Esophagus muscularis mucosa (tissue), 4 donors: ENCODE results near the gene SMCO4. TPM values are rescaled to one million over a fixed set of nuclear protein-coding genes. Genes with fewer than 3 reads are reported as not detected.

ENCODE experiments used
- DNase-seq: peaks from one replicate; pipeline ENCODE4 v3.0.0-alpha.2; 2017; ENCODE audit errors: extremely low spot score
- H3K27ac ChIP-seq, 4 donors: fragments of 200-600 bp; sonication (generic); replicated peaks in 1 of 4; 1 replicate in 3 of 4; 2 replicates in 1 of 4; pipeline ENCODE4 v1.5.1; 2016 to 2019; ENCODE audit warnings: mild to moderate bottlenecking in 1 of 4
- H3K27me3 ChIP-seq, 4 donors: fragments of 200-600 bp; sonication (generic); one replicate each; pipeline versions ENCODE4 v1.5.1 to v1.6.0; 2016 to 2019
- H3K36me3 ChIP-seq, 4 donors: fragments of 200-600 bp; sonication (generic); one replicate each; pipeline ENCODE4 v1.5.1; 2016 to 2019
- H3K4me1 ChIP-seq, 4 donors: fragments of 200-600 bp; sonication (generic); one replicate each; pipeline ENCODE4 v1.5.1; 2016 to 2019
- H3K4me3 ChIP-seq, 4 donors: fragments of 200-600 bp; sonication (generic); 1 replicate in 2 of 4; 2 replicates in 2 of 4; pipeline ENCODE4 v1.5.1; 2016 to 2019; ENCODE audit warnings: mild to moderate bottlenecking in 4 of 4, moderate library complexity in 1 of 4
- H3K9me3 ChIP-seq, 4 donors: fragments of 200-600 bp; sonication (generic); 1 replicate in 3 of 4; 2 replicates in 1 of 4; pipeline ENCODE4 v1.5.1; 2016 to 2019
- EP300 ChIP-seq: sonication (generic); formaldehyde crosslinking; IDR thresholded peaks from one replicate; pipeline ENCODE4 v1.6.1; 2017; ENCODE audit warnings: antibody characterized with exemption
- POLR2A ChIP-seq: fragments of 450-650 bp; IDR thresholded peaks from one replicate; pipeline ENCODE4 v1.6.1; 2017; ENCODE audit warnings: antibody characterized with exemption, moderate library complexity, mild to moderate bottlenecking, low read depth
- POLR2AphosphoS5 ChIP-seq, 2 donors: sonication (generic); formaldehyde crosslinking; IDR thresholded peaks; one replicate each; pipeline ENCODE4 v1.6.1; 2017; ENCODE audit warnings: antibody characterized with exemption in 2 of 2
- WGBS: methylation state at CpG from one replicate; pipeline ENCODE4 v1.1.5; 2018; 5-methylcytosine and 5-hydroxymethylcytosine counted together
- intact Hi-C: fragments of 100-400 bp; cut with DNase I; formaldehyde crosslinking; loops from one replicate; pipeline ENCODE4 v1.15.1; 2023
- total RNA-seq, 4 donors: library from RNA; depleted of rRNA; stranded (reverse); fragments of >200 nt; gene quantifications; one replicate each; pipeline versions ENCODE4 v1.1.0 to v1.2.1, GENCODE V29; 2016
- TF ChIP-seq, protein P1 (sequence below), 3 experiments: fragments of 200-600 bp in 2 of 3; fragments of 450-650 bp in 1 of 3; sonication (generic) in 2 of 3; IDR thresholded peaks; one replicate each; pipeline ENCODE4 v1.5.1; 2017 to 2019; ENCODE audit warnings: antibody characterized with exemption in 3 of 3, mild to moderate bottlenecking in 2 of 3, moderate library complexity in 1 of 3

SMCO4 gene
- total RNA-seq, 4 donors from 2014 or later, result 6.2 to 18.6 (median 10.3) TPM

- H3K27me3 ChIP-seq, result no peaks in the 10 kb centered on the region
- H3K27ac ChIP-seq, result no peak overlapping the region
- intact Hi-C loops, result no loop called here
- H3K36me3 ChIP-seq, result no peaks in the 10 kb centered on the region
- no peak for TF ChIP-seq POLR2AphosphoS5 (IDR thresholded peaks at IDR 0.05)
- TF ChIP-seq POLR2A, result no peak
- no peak for TF ChIP-seq EP300
- TF ChIP-seq, protein P1, sequence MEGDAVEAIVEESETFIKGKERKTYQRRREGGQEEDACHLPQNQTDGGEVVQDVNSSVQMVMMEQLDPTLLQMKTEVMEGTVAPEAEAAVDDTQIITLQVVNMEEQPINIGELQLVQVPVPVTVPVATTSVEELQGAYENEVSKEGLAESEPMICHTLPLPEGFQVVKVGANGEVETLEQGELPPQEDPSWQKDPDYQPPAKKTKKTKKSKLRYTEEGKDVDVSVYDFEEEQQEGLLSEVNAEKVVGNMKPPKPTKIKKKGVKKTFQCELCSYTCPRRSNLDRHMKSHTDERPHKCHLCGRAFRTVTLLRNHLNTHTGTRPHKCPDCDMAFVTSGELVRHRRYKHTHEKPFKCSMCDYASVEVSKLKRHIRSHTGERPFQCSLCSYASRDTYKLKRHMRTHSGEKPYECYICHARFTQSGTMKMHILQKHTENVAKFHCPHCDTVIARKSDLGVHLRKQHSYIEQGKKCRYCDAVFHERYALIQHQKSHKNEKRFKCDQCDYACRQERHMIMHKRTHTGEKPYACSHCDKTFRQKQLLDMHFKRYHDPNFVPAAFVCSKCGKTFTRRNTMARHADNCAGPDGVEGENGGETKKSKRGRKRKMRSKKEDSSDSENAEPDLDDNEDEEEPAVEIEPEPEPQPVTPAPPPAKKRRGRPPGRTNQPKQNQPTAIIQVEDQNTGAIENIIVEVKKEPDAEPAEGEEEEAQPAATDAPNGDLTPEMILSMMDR (IDR thresholded peaks at IDR 0.05), result no peak
- DNase-seq, result no peak
- peaks cover 12 to 15% (median 14%) of the 10 kb centered on the region in 4 donors for H3K4me1 ChIP-seq
- H3K4me3 ChIP-seq, result no peak overlapping the region
- H3K9me3 ChIP-seq, result no peaks in the 10 kb centered on the region
- 87% methylated on average over 3 of the region's 3 CpGs for WGBS
These were observed 21.7 kb upstream of the SMCO4 start for GRCh38 chr11:93564895-93565294.

DNA sequence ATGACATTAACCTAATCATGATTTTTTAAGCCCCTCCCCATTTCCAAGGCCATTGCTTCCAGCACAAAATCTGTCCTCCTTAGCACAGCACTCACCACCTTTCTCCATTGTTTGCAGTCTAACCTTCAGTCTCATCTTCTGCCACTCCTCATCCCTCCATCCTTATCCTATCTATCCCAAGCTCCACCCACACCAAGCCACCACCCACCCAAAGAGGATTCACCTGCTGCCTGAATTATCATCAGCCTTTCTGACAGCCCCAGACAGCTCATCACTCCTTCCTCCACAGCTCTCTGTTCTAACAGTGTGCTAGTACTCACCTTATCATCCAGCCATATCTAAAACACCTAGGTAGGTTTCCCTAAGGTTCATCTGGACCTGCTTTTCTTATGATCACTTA lies 20.7 kb upstream of the SMCO4 start:
- Histone ChIP-seq H3K9me3 (no peaks in the 10 kb centered on the region), H3K4me3 (no peak overlapping the region), H3K36me3 (no peaks in the 10 kb centered on the region), H3K27ac (no peak overlapping the region), H3K27me3 (no peaks in the 10 kb centered on the region), H3K4me1 (peaks cover 12 to 15% (median 14%) of the 10 kb centered on the region in 4 donors)
- TF ChIP-seq, protein P1 (IDR thresholded peaks at IDR 0.05), result no peak
- TF ChIP-seq POLR2A (no peak), POLR2AphosphoS5 (IDR thresholded peaks at IDR 0.05) (no peak), EP300 (no peak)
- intact Hi-C loops, result no loop called here
- DNase-seq, result no peak

GRCh38 chr11:93560199-93560932 lies 17.2 kb upstream of the SMCO4 start:
- WGBS, result 76% methylated on average over 3 of the region's 3 CpGs
- TF ChIP-seq, protein P1 (IDR thresholded peaks at IDR 0.05), result no peak
- TF ChIP-seq POLR2A (no peak), POLR2AphosphoS5 (IDR thresholded peaks at IDR 0.05) (no peak), EP300 (no peak)
- intact Hi-C loops, result no loop called here

DNA sequence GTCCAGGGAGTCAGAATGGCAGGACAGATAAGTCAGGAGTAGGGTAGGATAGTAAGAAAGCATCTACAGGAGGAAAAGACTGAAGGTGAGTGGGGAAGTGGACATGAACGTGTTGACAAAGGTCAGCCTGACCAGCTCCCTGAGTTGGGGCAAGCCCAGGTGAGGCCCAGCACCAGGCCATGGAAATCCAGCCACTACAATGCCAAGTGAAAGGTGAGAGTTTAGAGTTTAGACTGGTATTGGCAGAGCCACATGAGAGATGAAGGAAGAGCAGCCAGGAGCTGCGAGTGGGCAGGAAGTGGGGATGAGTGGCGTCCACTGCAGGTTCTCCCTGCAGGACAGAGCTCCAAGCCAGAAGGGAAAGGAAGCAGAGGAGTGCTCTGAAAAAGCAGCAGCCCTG lies 16.5 kb upstream of the SMCO4 start:
- Histone ChIP-seq H3K4me3 (no peak overlapping the region), H3K9me3 (no peaks in the 10 kb centered on the region), H3K27ac (no peak overlapping the region), H3K36me3 (no peaks in the 10 kb centered on the region), H3K27me3 (no peaks in the 10 kb centered on the region), H3K4me1 (no peaks in the 10 kb centered on the region)
- 69% methylated on average over 3 of the region's 3 CpGs for whole genome bisulfite sequencing
- intact Hi-C loops, result no loop called here
- no peak for DNase-seq
- TF ChIP-seq POLR2A, result no peak
- TF ChIP-seq POLR2AphosphoS5 (IDR thresholded peaks at IDR 0.05), result no peak
- TF ChIP-seq EP300, result no peak
- TF ChIP-seq, protein P1 (IDR thresholded peaks at IDR 0.05), result no peak

More at GRCh38 chr11:93560199-93560932, 17.2 kb upstream of the SMCO4 start:
- no peaks in the 10 kb centered on the region for H3K9me3 ChIP-seq
- H3K4me1 ChIP-seq, result no peaks in the 10 kb centered on the region
- H3K27me3 ChIP-seq, result no peaks in the 10 kb centered on the region
- DNase-seq, result no peak
- H3K36me3 ChIP-seq, result no peaks in the 10 kb centered on the region
- no peak overlapping the region for H3K27ac ChIP-seq
- no peak overlapping the region for H3K4me3 ChIP-seq

DNA sequence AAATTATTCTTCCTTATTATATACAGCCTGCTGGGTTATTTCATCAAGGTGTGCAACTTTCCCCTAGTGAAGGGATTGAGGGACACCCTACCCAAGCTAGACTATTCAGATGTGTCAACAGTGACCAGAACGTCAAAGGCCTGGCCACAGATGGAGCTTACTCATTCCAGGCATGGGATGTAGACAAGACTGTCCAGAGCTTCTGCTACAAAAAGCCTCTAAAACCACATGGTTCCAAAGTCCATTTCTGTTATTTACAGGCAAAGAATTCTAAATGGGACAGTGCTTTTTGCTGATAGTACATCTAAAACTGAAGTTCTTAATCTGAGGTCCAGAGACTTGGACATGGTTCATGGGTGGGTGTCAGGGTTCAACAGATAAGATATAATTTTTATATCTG lies 9.7 kb upstream of the SMCO4 start:
- Histone ChIP-seq H3K36me3 (no peaks in the 10 kb centered on the region), H3K9me3 (no peaks in the 10 kb centered on the region), H3K4me3 (no peak overlapping the region), H3K27me3 (no peaks in the 10 kb centered on the region), H3K27ac (no peak overlapping the region), H3K4me1 (no peaks in the 10 kb centered on the region)
- WGBS, result 69% methylated on average over 1 of the region's 1 CpG
- no peak for TF ChIP-seq EP300
- no peak for TF ChIP-seq POLR2A
- no peak for TF ChIP-seq POLR2AphosphoS5 (IDR thresholded peaks at IDR 0.05)
- TF ChIP-seq, protein P1 (IDR thresholded peaks at IDR 0.05), result no peak
- intact Hi-C loops, result no loop called here
- no peak for DNase-seq
